Fibroblast of lung (primary cell): ENCODE results near the gene KRT72. TPM values are rescaled to one million over a fixed set of nuclear protein-coding genes. Genes with fewer than 3 reads are reported as not detected.

Source experiments
- DNase-seq, 2 donors: peaks; one replicate each; pipeline versions ENCODE4 v3.0.0 to v3.0.0-alpha.2; 2010; ENCODE audit warnings: low read depth in 2 of 2
- H2AFZ ChIP-seq: 2 replicates; pipeline ENCODE4 v1.5.1; 2012; ENCODE audit warnings: low read length, control low read depth, inconsistent platforms
- H3K27ac ChIP-seq: 2 replicates; pipeline ENCODE4 v1.5.1; 2011; ENCODE audit warnings: low read length, control low read depth; ENCODE audit not compliant: insufficient read depth
- H3K27me3 ChIP-seq: 2 replicates; pipeline ENCODE4 v1.5.1; 2011; ENCODE audit warnings: mild to moderate bottlenecking, low read length; ENCODE audit not compliant: control insufficient read depth, insufficient read depth
- H3K36me3 ChIP-seq: 2 replicates; pipeline ENCODE4 v1.5.1; 2011; ENCODE audit warnings: low read length; ENCODE audit not compliant: control insufficient read depth, insufficient read depth
- H3K4me1 ChIP-seq: 2 replicates; pipeline ENCODE4 v1.5.1; 2011; ENCODE audit warnings: low read length; ENCODE audit not compliant: control insufficient read depth, insufficient read depth; ENCODE audit errors: extremely low read depth
- H3K4me2 ChIP-seq: 2 replicates; pipeline ENCODE4 v1.5.1; 2011; ENCODE audit warnings: low read length, control low read depth; ENCODE audit not compliant: insufficient read depth; ENCODE audit errors: extremely low read depth
- H3K4me3 ChIP-seq, 4 experiments: fragments of 200-600 bp in 1 of 4; sonication (generic) in 1 of 4; replicated peaks in 1 of 4; 2 replicates each; pipeline ENCODE4 v1.5.1; 2011 to 2016; ENCODE audit warnings: low read length in 4 of 4, low read depth in 3 of 4, mild to moderate bottlenecking in 3 of 4, control low read depth in 2 of 4, inconsistent platforms in 1 of 4, mixed read lengths in 1 of 4; ENCODE audit not compliant: insufficient read depth in 1 of 4; ENCODE audit errors: control extremely low read depth in 1 of 4
- H3K79me2 ChIP-seq: 2 replicates; pipeline ENCODE4 v1.5.1; 2012; ENCODE audit warnings: mild to moderate bottlenecking, low read length, inconsistent platforms; ENCODE audit not compliant: control insufficient read depth, insufficient read depth
- H3K9ac ChIP-seq: 2 replicates; pipeline ENCODE4 v1.5.1; 2011; ENCODE audit warnings: mild to moderate bottlenecking, low read length, control low read depth; ENCODE audit not compliant: insufficient read depth
- H3K9me3 ChIP-seq: 2 replicates; pipeline ENCODE4 v1.5.1; 2012; ENCODE audit warnings: low read depth, low read length; ENCODE audit not compliant: control insufficient read depth, insufficient read depth
- H4K20me1 ChIP-seq: 2 replicates; pipeline ENCODE4 v1.5.1; 2011; ENCODE audit warnings: low read length; ENCODE audit not compliant: control insufficient read depth, insufficient read depth; ENCODE audit errors: extremely low read depth
- EZH2 ChIP-seq: IDR thresholded peaks from 2 replicates; pipeline ENCODE4 v1.5.1; 2012; ENCODE audit warnings: low read length, control low read depth, mild to moderate bottlenecking; ENCODE audit errors: missing control alignments
- polyA plus RNA-seq, 2 donors: library from polyadenylated mRNA; depleted of rRNA in 1 of 2; stranded (reverse) in 1 of 2; unstranded in 1 of 2; fragments of >200 nt; gene quantifications; 2 replicates each; pipeline ENCODE4 v1.2.1, GENCODE V29; 2011 to 2012; ENCODE audit warnings: missing spikeins in 1 of 2
- total RNA-seq: library from RNA; depleted of rRNA; stranded (reverse); fragments of >200 nt; gene quantifications from 2 replicates; pipeline ENCODE4 v1.2.1, GENCODE V29; 2014
- TF ChIP-seq, protein P1 (sequence below), 2 donors: IDR thresholded peaks in 1 of 2; conservative IDR thresholded peaks in 1 of 2; 1 replicate in 1 of 2; 2 replicates in 1 of 2; pipeline ENCODE4 v1.5.1; 2011 to 2012; ENCODE audit warnings: low read length in 2 of 2, control low read depth in 1 of 2, inconsistent platforms in 1 of 2, low read depth in 1 of 2, mild to moderate bottlenecking in 1 of 2

KRT72 gene
- total and polyA plus RNA-seq, 2 donors (not counting 1 experiment from before 2014, with no cell fraction given), result not detected

DNA sequence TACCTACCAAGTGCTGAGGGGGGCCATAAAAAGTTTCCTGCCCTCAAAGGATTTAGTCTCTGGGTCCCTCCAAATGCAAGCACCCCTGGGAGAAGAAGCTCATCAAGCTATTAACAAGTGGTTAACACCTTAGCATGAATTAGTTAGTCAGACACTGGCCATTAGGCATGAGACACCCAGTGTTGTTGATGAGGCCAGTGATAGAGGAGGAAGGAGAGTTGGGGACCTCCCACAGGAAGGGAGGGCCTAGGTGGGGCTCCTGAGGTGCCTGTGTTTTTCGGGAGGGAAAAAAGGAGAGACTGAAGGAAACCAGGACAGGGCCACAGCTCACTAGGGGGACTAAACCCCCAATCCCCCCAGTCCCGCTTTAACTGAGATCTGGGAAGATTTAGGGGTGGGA, 43.8 kb downstream of the KRT72 start:
- Histone ChIP-seq H3K27ac (no peak overlapping the region), H3K79me2 (no peaks in the 10 kb centered on the region), H3K27me3 (no peaks in the 10 kb centered on the region), H4K20me1 (no peaks in the 10 kb centered on the region), H2AFZ (no peak overlapping the region), H3K4me3 (no peak overlapping the region), H3K4me1 (no peaks in the 10 kb centered on the region), H3K36me3 (no peaks in the 10 kb centered on the region), H3K9me3 (no peaks in the 10 kb centered on the region), H3K9ac (no peak overlapping the region), H3K4me2 (no peak overlapping the region)
- no peak for DNase-seq
- TF ChIP-seq, protein P1, sequence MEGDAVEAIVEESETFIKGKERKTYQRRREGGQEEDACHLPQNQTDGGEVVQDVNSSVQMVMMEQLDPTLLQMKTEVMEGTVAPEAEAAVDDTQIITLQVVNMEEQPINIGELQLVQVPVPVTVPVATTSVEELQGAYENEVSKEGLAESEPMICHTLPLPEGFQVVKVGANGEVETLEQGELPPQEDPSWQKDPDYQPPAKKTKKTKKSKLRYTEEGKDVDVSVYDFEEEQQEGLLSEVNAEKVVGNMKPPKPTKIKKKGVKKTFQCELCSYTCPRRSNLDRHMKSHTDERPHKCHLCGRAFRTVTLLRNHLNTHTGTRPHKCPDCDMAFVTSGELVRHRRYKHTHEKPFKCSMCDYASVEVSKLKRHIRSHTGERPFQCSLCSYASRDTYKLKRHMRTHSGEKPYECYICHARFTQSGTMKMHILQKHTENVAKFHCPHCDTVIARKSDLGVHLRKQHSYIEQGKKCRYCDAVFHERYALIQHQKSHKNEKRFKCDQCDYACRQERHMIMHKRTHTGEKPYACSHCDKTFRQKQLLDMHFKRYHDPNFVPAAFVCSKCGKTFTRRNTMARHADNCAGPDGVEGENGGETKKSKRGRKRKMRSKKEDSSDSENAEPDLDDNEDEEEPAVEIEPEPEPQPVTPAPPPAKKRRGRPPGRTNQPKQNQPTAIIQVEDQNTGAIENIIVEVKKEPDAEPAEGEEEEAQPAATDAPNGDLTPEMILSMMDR (conservative IDR thresholded peaks at IDR 0.05 in 1 of 2, IDR thresholded peaks at IDR 0.05 in 1 of 2; ENCODE audit: low read depth in 1 of 2, low read length in 2 of 2), result no peak
- no peak for TF ChIP-seq EZH2

GRCh38 chr12:52555577-52555976, 45.7 kb downstream of the KRT72 start:
- Histone ChIP-seq H3K36me3 (no peaks in the 10 kb centered on the region), H4K20me1 (no peaks in the 10 kb centered on the region), H3K4me3 (no peak overlapping the region), H3K27me3 (peaks cover 2% of the 10 kb centered on the region), H3K4me1 (no peaks in the 10 kb centered on the region), H3K4me2 (no peak overlapping the region), H3K79me2 (no peaks in the 10 kb centered on the region), H3K9ac (no peak overlapping the region), H2AFZ (no peak overlapping the region), H3K27ac (no peak overlapping the region), H3K9me3 (no peaks in the 10 kb centered on the region)
- no peak for DNase-seq
- TF ChIP-seq EZH2, result no peak
- TF ChIP-seq, protein P1 (conservative IDR thresholded peaks at IDR 0.05 in 1 of 2, IDR thresholded peaks at IDR 0.05 in 1 of 2; ENCODE audit: low read depth in 1 of 2, low read length in 2 of 2), result no peak

DNA sequence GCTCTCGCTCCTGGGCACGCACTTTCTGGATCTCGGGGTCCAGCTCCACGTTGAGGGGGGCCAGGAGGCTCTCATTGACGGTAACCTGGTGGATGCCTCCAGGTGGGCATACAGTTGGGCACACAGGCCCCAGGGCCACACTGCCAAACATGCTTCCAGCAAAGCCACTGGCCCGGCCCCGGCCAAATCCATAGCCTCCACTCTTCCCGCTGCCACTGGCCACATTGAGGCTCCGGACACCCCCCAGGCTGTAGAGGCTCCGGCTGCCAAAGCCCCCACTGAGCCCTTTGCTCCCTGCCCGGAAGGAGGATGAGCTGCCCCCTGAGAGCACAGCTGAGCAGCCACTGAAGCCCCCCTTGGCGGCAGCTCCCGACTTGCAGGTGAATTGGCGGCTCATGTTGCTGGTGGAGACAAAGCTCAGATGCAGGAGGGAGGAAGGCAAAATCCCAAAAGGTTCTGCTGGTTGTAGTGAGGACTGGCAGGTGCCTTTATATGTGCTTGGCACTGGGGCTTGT, 48.5 kb downstream of the KRT72 start, which contains the start of gene KRT71:
TSS of gene KRT71 (minus strand) at position 465 of the 515 bp plus-strand sequence. CDS start at position 397, 68 bp downstream.
- peaks cover 2% of the 10 kb centered on the region for H3K27me3 ChIP-seq
- no peak within 1 kb of the TSS for H3K9ac ChIP-seq
- H3K4me2 ChIP-seq, result no peak within 1 kb of the TSS
- H4K20me1 ChIP-seq, result no peaks in the 10 kb centered on the region
- H3K4me3 ChIP-seq, result no peak within 1 kb of the TSS
- H3K4me1 ChIP-seq, result no peaks in the 10 kb centered on the region
- TF ChIP-seq EZH2, result no peak
- TF ChIP-seq, protein P1 (conservative IDR thresholded peaks at IDR 0.05 in 1 of 2, IDR thresholded peaks at IDR 0.05 in 1 of 2; ENCODE audit: low read depth in 1 of 2, low read length in 2 of 2), result no peak
- no peak for DNase-seq
- no peaks in the 10 kb centered on the region for H3K9me3 ChIP-seq
- H3K27ac ChIP-seq, result no peak within 1 kb of the TSS
- H2AFZ ChIP-seq, result no peak within 1 kb of the TSS
- H3K36me3 ChIP-seq, result no peaks in the 10 kb centered on the region
- no peaks in the 10 kb centered on the region for H3K79me2 ChIP-seq
